ENCODE measurements around the gene KRIT1. TPM values are rescaled to one million over a fixed set of nuclear protein-coding genes. Genes with fewer than 3 reads are reported as not detected.

The KRIT1 gene
- total and polyA plus RNA-seq, 2 donors, result 29.8 to 118 TPM

GRCh38 chr7:92155108-92155739, 90.5 kb downstream of the KRIT1 start:
- WGBS, result 96% methylated on average over 1 of the region's 1 CpG
- no peak for DNase-seq (ENCODE audit: extremely low spot score)
- H3K4me3 ChIP-seq (ENCODE audit: low read depth, low read length), result no peak overlapping the region
- H3K36me3 ChIP-seq (ENCODE audit: insufficient read depth), result no peaks in the 10 kb centered on the region
- H3K4me1 ChIP-seq (ENCODE audit: insufficient read depth), result no peaks in the 10 kb centered on the region
- no peak overlapping the region for H3K27ac ChIP-seq (ENCODE audit: low read depth)

DNA sequence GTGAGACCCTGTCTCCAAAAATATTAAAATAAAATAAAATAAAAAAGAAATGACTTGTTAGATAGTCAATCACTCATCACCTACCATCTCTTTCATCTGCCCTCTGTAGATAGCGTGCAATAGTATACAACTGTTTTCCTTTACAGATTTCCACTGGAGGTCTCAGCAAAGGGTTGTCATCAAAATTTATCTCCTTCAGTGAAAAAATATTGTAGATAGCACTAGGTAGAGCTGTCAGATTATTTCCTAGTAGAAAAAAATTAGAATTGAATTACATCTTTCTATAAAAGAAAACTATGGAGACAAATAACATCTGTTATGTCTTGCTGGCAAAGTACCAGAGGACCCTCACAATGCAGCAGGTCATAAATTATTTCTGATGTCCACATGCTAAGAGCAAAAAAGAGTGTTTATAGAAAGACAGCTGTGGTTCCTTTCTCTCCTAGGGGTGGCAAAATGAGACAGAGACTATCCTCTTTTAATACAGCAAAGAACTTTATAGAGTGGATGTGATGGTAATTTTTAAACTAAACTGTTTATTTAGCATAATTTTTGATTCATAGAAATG, 95.2 kb downstream of the KRIT1 start:
- Histone ChIP-seq H3K27ac (ENCODE audit: low read depth) (no peak overlapping the region), H3K36me3 (ENCODE audit: insufficient read depth) (no peaks in the 10 kb centered on the region), H3K4me3 (ENCODE audit: low read depth, low read length) (no peak overlapping the region), H3K4me1 (ENCODE audit: insufficient read depth) (no peaks in the 10 kb centered on the region)
- WGBS, result 38% methylated on average over 1 of the region's 1 CpG
- DNase-seq (ENCODE audit: extremely low spot score), result no peak

- H3K27ac ChIP-seq (ENCODE audit: low read depth), result no peak overlapping the region
- no peaks in the 10 kb centered on the region for H3K4me1 ChIP-seq (ENCODE audit: insufficient read depth)
- H3K36me3 ChIP-seq (ENCODE audit: insufficient read depth), result no peaks in the 10 kb centered on the region
- DNase-seq (ENCODE audit: extremely low spot score), result no peak
- no peak overlapping the region for H3K4me3 ChIP-seq (ENCODE audit: low read depth, low read length)
- WGBS, result 93% methylated on average over 5 of the region's 5 CpGs
Observed at GRCh38 chr7:92149736-92150239, 95.9 kb downstream of the KRIT1 start.

Small RNA genes lying within 50 kb of the gene (small RNA-seq; reads per million reads assigned to genes)
- gene MIR1285-1 (not detected), gene RF00019 (not detected)

Other genes starting within 250 kb of the KRIT1 start
- gene CYP51A1, start 111.4 kb downstream of the KRIT1 start, total RNA-seq, result 124 TPM
- 19.1 TPM for gene CYP51A1, start 111.4 kb downstream of the KRIT1 start, polyA plus RNA-seq
- 1.8 TPM for gene LRRD1, start 66.8 kb downstream of the KRIT1 start, total RNA-seq
- gene LRRD1, start 66.8 kb downstream of the KRIT1 start, polyA plus RNA-seq, result not detected
- 70.1 TPM for gene ANKIB1, start 60 bp upstream of the KRIT1 start, total RNA-seq
- gene ANKIB1, start 60 bp upstream of the KRIT1 start, polyA plus RNA-seq, result 15.2 TPM
- gene GATAD1, start 201.6 kb upstream of the KRIT1 start, total RNA-seq, result 64.0 TPM
- 27.4 TPM for gene GATAD1, start 201.6 kb upstream of the KRIT1 start, polyA plus RNA-seq
- not detected for gene ERVW-1, start 232.0 kb upstream of the KRIT1 start, total RNA-seq
- gene ERVW-1, start 232.0 kb upstream of the KRIT1 start, polyA plus RNA-seq, result not detected